ENCODE measurements around the gene SCNN1A. TPM values are rescaled to one million over a fixed set of nuclear protein-coding genes. Genes with fewer than 3 reads are reported as not detected.

SCNN1A gene
- total and polyA plus RNA-seq, 2 of the 13 experiments (the other 11 are each of a cell fraction or from before 2014, with no cell fraction given) = 1.5 to 14.6 TPM

GRCh38 chr12:6341417-6342139, 33.8 kb downstream of the SCNN1A start, which contains the start of gene TNFRSF1A (continued):
- TF ChIP-seq, protein P1, sequence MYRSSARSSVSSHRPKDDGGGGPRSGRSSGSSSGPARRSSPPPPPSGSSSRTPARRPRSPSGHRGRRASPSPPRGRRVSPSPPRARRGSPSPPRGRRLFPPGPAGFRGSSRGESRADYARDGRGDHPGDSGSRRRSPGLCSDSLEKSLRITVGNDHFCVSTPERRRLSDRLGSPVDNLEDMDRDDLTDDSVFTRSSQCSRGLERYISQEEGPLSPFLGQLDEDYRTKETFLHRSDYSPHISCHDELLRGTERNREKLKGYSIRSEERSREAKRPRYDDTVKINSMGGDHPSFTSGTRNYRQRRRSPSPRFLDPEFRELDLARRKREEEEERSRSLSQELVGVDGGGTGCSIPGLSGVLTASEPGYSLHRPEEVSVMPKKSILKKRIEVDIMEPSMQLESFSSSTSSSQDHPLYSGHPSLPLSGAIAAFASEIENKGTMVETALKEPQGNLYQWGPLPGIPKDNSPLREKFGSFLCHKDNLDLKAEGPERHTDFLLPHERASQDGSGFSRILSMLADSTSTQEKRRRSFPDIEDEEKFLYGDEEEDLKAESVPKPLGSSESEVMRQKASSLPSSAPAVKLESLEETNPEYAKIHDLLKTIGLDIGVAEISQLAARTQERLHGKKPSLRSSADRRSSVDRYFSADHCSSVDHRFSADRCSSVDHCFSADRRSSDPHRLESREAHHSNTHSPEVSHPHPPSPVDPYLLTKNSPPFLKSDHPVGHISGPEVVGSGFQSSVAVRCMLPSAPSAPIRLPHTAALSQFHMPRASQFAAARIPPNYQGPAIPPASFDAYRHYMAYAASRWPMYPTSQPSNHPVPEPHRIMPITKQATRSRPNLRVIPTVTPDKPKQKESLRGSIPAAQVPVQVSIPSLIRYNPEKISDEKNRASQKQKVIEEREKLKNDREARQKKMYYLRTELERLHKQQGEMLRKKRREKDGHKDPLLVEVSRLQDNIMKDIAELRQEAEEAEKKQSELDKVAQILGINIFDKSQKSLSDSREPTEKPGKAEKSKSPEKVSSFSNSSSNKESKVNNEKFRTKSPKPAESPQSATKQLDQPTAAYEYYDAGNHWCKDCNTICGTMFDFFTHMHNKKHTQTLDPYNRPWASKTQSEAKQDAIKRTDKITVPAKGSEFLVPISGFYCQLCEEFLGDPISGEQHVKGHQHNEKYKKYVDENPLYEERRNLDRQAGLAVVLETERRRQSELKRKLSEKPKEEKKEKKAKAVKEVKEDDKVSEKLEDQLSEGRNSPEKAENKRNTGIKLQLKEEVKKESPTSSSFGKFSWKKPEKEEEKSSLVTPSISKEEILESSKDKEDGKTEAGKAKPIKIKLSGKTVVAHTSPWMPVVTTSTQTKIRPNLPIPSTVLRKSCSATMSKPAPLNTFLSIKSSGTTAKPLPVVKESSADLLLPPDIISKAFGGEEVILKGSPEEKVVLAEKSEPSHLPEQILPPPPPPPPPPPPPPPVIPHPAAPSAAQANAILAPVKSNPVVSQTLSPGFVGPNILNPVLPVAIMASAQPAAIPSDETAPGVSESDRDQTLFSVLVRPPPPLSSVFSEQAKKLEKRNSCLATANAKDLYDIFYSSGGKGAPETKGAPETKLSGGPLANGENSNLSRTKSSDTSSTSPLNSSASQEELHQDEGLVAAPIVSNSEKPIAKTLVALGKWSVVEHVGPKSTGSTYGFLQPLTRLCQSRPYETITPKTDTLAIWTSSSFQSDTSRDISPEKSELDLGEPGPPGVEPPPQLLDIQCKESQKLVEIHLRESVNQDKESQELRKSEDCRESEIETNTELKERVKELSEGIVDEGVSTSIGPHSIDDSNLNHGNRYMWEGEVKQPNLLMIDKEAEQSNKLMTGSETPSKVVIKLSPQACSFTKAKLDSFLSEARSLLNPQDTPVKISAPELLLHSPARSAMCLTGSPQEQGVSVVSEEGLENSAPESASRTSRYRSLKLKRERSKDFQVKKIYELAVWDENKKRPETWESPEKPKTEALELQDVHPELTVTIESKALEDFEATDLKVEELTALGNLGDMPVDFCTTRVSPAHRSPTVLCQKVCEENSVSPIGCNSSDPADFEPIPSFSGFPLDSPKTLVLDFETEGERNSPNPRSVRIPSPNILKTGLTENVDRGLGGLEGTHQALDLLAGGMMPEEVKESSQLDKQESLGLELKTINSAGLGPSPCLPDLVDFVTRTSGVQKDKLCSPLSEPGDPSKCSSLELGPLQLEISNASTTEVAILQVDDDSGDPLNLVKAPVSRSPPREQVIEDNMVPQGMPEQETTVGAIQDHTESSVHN (CRISPR knock-in tag; IDR thresholded peaks at IDR 0.05) = no peak
- TF ChIP-seq WIZ (CRISPR knock-in tag; IDR thresholded peaks at IDR 0.05) (peak; percentile 56; the same call in 1 of the 2 replicates), ZMYM4 (CRISPR knock-in tag; IDR thresholded peaks at IDR 0.05) (no peak; the same call in 1 of the 2 replicates), ZBTB37 (CRISPR knock-in tag; IDR thresholded peaks at IDR 0.05) (0 out of 2 replicates have a peak, but pooled peaks have one; percentile 67), ZNF605 (CRISPR knock-in tag; IDR thresholded peaks at IDR 0.05) (peak; percentile 43), U2AF1 (optimal IDR thresholded peaks at IDR 0.05; ENCODE audit: low read depth, low read length) (no peak), BRD4 (CRISPR knock-in tag; IDR thresholded peaks at IDR 0.05) (no peak), ZNF556 (CRISPR knock-in tag; IDR thresholded peaks at IDR 0.05; ENCODE audit: borderline replicate concordance) (no peak), TBX3 (IDR thresholded peaks at IDR 0.05; ENCODE audit: borderline replicate concordance) (no peak), FOXO1 (CRISPR knock-in tag; IDR thresholded peaks at IDR 0.05) (no peak; the same call in 1 of the 2 replicates)
- TF ChIP-seq, protein P2, sequence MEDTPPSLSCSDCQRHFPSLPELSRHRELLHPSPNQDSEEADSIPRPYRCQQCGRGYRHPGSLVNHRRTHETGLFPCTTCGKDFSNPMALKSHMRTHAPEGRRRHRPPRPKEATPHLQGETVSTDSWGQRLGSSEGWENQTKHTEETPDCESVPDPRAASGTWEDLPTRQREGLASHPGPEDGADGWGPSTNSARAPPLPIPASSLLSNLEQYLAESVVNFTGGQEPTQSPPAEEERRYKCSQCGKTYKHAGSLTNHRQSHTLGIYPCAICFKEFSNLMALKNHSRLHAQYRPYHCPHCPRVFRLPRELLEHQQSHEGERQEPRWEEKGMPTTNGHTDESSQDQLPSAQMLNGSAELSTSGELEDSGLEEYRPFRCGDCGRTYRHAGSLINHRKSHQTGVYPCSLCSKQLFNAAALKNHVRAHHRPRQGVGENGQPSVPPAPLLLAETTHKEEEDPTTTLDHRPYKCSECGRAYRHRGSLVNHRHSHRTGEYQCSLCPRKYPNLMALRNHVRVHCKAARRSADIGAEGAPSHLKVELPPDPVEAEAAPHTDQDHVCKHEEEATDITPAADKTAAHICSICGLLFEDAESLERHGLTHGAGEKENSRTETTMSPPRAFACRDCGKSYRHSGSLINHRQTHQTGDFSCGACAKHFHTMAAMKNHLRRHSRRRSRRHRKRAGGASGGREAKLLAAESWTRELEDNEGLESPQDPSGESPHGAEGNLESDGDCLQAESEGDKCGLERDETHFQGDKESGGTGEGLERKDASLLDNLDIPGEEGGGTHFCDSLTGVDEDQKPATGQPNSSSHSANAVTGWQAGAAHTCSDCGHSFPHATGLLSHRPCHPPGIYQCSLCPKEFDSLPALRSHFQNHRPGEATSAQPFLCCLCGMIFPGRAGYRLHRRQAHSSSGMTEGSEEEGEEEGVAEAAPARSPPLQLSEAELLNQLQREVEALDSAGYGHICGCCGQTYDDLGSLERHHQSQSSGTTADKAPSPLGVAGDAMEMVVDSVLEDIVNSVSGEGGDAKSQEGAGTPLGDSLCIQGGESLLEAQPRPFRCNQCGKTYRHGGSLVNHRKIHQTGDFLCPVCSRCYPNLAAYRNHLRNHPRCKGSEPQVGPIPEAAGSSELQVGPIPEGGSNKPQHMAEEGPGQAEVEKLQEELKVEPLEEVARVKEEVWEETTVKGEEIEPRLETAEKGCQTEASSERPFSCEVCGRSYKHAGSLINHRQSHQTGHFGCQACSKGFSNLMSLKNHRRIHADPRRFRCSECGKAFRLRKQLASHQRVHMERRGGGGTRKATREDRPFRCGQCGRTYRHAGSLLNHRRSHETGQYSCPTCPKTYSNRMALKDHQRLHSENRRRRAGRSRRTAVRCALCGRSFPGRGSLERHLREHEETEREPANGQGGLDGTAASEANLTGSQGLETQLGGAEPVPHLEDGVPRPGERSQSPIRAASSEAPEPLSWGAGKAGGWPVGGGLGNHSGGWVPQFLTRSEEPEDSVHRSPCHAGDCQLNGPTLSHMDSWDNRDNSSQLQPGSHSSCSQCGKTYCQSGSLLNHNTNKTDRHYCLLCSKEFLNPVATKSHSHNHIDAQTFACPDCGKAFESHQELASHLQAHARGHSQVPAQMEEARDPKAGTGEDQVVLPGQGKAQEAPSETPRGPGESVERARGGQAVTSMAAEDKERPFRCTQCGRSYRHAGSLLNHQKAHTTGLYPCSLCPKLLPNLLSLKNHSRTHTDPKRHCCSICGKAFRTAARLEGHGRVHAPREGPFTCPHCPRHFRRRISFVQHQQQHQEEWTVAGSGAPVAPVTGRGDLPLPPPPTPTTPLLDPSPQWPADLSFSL (CRISPR knock-in tag; IDR thresholded peaks at IDR 0.05) = no peak; the same call in 1 of the 2 replicates

All from HepG2 (cell line).